Activated T-cell treated with anti-CD3 and anti-CD28 coated beads, Interleukin-2, amount 50 U/mL, for 72 hours (primary cell): Measurements from ENCODE around the gene DDX41. TPM values are rescaled to one million over a fixed set of nuclear protein-coding genes. Genes with fewer than 3 reads are reported as not detected.

Experiments
- ATAC-seq, 2 donors: fragments of 150-1000 bp; cut with Tn5 transposase; replicated peaks in 1 of 2; 2 replicates each; pipeline ENCODE4 v1.10.0; 2021; ENCODE audit warnings: moderate library complexity in 2 of 2, mild to moderate bottlenecking in 1 of 2
- DNase-seq, 2 donors: peaks; one replicate each; pipeline ENCODE4 v3.0.0; 2021 to 2022; ENCODE audit warnings: mixed read lengths in 1 of 2
- H3K27ac Mint-ChIP-seq: one replicate; pipeline ENCODE4 v1.8.0; 2022; ENCODE audit warnings: mild to moderate bottlenecking, moderate library complexity, mixed read lengths
- H3K27me3 Mint-ChIP-seq: one replicate; pipeline ENCODE4 v1.8.0; 2022; ENCODE audit warnings: low read depth, mixed read lengths
- H3K36me3 Mint-ChIP-seq, 2 donors: one replicate each; pipeline ENCODE4 v1.8.0; 2022; ENCODE audit warnings: mixed read lengths in 2 of 2, mild to moderate bottlenecking in 1 of 2; ENCODE audit not compliant: insufficient read depth in 2 of 2
- H3K4me1 Mint-ChIP-seq: one replicate; pipeline ENCODE4 v1.8.0; 2022; ENCODE audit warnings: low read depth, mixed read lengths
- H3K4me3 Mint-ChIP-seq, 2 donors: one replicate each; pipeline ENCODE4 v1.8.0; 2022; ENCODE audit warnings: mild to moderate bottlenecking in 2 of 2, mixed read lengths in 2 of 2, moderate library complexity in 2 of 2
- H3K9me3 Mint-ChIP-seq, 2 donors: one replicate each; pipeline ENCODE4 v1.8.0; 2022; ENCODE audit warnings: mixed read lengths in 2 of 2
- total RNA-seq, 2 donors: library from RNA; stranded (reverse); gene quantifications; one replicate each; pipeline ENCODE4 v1.2.3, GENCODE V29; 2022

The DDX41 gene
- total RNA-seq, 2 donors from 2014 or later: 89.2 to 117 TPM

DNA sequence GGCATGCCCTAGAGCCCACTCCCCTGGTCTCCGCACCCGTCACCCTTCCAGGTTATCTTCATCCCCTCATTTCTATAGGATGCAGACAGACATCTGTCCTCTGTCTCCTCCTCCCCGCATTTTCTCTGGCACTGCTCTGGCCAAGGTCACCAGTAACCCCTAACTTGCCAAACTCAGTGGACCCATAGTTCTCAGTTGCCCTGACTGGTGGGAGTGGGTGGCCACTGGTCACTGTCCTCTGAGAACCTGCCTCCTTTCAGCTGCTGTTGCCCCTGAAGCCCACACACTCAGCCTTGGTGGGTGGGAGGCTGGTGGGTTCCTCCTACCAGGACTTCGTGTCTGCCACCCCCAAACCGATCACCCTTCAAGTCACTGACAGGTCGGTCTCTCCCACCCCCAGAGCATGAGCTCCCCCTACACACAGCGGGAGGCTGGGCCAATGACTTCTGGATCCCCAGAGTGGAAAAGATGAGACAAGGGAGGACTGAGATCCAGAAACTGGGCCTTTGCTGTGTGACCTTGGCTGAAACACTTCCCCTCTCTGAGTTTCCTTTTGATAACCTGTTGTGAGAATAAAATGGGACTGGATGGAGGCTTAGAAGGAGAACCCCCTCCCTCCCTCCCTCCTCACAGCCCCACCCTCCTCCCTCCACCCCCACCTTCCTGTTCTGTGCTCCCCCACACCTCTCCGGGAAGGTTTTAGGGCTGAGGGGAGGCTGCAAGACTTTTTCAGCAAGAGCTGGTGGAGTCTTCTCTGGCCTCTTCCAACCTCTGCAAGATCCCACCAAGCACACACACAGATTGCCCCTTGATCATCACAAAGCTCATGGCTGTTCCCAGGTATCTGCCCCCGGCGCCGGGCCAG, 41.0 kb downstream of the DDX41 start:
- H3K9me3 Mint-ChIP-seq: no peaks in the 10 kb centered on the region
- peak overlapping the region; percentile 33 to 38 for H3K4me3 Mint-ChIP-seq
- peaks cover 74% of the 10 kb centered on the region for H3K4me1 Mint-ChIP-seq
- peaks cover 7% of the 10 kb centered on the region for H3K27me3 Mint-ChIP-seq
- ATAC-seq: no peak
- no peak for DNase-seq
- H3K27ac Mint-ChIP-seq: peak overlapping the region; percentile 20
- peaks cover 4 to 7% of the 10 kb centered on the region in 2 donors for H3K36me3 Mint-ChIP-seq

DNA sequence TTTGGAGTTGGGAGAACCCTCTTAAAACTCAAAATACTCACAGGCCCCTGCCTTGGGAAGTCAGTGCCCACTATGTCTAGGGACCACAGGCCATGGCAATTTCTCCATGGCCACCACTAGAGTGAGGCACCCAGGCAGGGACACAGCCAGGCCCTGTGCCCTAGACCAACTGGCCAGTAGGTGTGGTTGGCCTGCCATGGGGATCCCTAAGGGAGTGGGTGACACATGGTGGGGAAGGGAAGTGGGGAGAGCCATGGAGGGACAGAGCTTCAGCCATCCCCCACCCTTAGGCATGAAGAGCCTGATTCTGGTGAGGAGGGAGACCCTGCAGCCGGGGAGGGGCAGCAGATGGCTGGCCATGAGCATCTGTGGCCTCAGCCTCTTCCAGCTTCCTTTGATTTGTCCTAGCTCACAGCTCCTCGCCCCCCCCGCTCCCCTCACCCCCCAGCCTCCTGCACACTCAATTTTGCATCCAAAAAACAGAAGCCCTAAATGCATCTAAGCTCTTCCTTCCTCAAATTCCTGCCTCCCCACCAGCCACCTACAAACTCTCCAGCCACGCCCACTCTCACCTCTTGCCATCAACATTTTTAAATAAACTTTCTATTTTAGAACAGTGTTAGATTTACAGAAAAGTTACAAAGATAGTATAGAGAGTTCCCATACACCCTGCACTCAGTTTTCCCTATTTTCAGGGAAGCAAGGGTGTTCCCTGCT, 41.8 kb downstream of the DDX41 start:
- peaks cover 7% of the 10 kb centered on the region for H3K27me3 Mint-ChIP-seq
- ATAC-seq (no peak), DNase-seq (no peak)
- peaks cover 76% of the 10 kb centered on the region for H3K4me1 Mint-ChIP-seq
- no peaks in the 10 kb centered on the region for H3K9me3 Mint-ChIP-seq
- peaks cover 4 to 9% of the 10 kb centered on the region in 2 donors for H3K36me3 Mint-ChIP-seq
- peak overlapping the region; percentile 85 to 90 for H3K4me3 Mint-ChIP-seq
- H3K27ac Mint-ChIP-seq: peak overlapping the region; percentile 20

DNA sequence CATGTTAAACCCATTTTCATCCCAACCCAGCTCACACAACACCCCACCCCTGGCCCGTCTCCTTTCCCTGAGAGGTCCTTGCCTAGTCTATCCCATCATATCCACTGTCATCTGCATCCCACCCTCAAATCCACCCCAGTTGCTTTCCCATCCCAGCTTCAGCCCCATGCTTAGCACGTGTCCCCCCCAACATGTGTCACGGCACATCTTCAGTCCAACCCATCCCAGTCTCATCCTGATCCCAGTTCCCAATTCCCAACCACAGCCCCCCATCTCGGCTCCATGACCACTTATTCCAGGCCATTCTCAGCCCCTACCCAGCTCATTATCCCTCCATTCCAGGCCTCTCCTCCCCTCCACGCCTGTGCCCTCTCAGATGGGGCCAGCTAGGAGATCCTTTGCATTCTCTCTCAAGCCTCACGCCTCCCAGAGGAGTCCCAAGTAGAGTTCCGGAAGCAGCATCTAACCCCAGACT, 42.7 kb downstream of the DDX41 start:
- DNase-seq (no peak), ATAC-seq (no peak)
- peak overlapping the region; percentile 85 to 90 for H3K4me3 Mint-ChIP-seq
- H3K4me1 Mint-ChIP-seq: peaks cover 72% of the 10 kb centered on the region
- peaks cover 7% of the 10 kb centered on the region for H3K27me3 Mint-ChIP-seq
- peak overlapping the region; percentile 47 for H3K27ac Mint-ChIP-seq
- H3K9me3 Mint-ChIP-seq: no peaks in the 10 kb centered on the region
- H3K36me3 Mint-ChIP-seq: peaks cover 3 to 8% of the 10 kb centered on the region in 2 donors

DNA sequence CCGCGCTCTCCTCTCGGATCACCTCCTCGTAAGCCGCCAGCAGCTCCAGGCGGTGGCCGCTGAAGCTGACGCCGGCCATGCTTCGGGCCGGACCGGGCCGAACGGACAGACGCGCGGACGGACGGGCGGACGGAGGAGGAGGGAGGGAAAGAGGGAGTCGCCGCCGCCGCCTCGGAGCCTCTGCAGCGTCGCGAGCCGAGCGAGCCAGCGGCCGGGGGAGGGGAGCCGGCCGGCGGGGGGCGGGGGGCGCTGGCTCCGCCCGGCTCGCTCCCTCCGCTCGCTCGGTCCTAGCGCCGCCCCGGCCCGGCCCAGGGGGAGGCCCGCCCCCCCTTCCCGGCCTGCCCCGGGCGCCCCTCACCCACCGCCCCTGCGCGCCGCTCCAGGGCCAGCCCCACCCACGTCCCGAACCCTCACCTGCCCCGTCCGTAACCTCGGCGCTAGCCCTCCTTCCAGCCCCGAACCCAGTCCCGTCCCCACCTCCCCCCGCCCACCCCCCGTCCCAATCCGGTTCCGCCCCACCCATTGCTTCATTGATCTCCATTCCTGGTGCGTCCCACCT, 43.2 kb downstream of the DDX41 start, which contains the start of gene DBN1:
Gene DBN1 (minus strand): TSS at position 192 of the 559 bp plus-strand sequence. CDS start 113 bp downstream, at position 79.
- Mint-ChIP-seq H3K4me3 (peak within 1 kb of the TSS; percentile 85 to 90), H3K36me3 (peaks cover 2 to 5% of the 10 kb centered on the region in 2 donors), H3K9me3 (no peaks in the 10 kb centered on the region), H3K27ac (peak within 1 kb of the TSS; percentile 47), H3K27me3 (peaks cover 7% of the 10 kb centered on the region), H3K4me1 (peaks cover 67% of the 10 kb centered on the region)
- peak; percentile 37 to 53 for DNase-seq
- ATAC-seq: peak; percentile 49 to 51

DNA sequence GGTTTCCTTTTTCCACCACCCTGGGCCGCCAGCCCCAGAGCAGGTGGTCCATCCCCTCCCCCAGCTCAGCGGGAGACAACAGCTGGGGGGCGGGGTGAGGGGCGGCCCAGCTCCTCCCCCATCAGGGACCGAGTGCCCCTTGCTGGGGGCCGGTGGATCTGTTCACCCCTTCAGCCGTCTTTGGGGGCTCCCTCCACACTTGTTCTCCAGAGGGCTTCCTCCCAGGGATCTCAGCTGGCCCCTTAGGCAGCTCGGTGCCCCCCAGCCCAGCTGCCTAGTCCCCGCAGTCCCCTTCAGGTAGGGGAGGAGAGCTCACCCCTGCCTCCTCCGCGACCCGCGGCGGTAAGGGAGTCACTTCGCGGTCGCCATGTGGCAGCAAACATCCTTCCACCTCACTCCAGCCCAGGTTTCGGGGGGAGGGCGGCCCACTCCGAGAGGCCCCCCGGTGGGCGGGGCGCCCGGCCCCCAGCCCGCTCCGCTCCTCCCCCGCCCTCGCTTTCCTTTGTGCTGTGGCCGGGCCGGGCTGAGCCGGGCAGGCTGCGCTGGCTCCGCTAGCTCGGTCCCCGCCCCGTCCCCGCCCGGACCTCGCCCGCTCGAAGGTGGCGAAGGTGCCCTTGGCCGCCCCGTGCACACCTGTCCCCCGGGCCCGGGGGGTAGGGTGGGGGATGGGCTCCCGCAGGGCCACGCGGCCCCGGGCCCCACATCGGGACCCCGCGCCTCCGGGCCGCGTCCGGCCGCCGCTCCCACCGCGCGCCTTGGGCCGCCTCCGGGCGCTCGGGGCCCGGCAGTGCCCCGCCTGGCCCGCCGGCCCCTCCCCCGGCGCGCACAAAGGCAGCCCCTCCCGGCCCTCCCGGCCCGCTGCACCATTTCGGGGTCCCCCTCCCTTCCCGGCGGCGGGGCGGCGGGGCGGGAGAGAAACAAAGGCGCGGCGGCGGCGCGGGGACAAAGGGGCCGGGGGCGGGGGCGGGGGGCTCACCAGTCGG, 44.0 kb downstream of the DDX41 start:
- DNase-seq (peak; percentile 82 to 89), ATAC-seq (peak; percentile 71 to 76)
- peak overlapping the region; percentile 42 for H3K27ac Mint-ChIP-seq
- peaks cover 59% of the 10 kb centered on the region for H3K4me1 Mint-ChIP-seq
- peak overlapping the region; percentile 77 to 82 for H3K4me3 Mint-ChIP-seq
- peaks cover 7% of the 10 kb centered on the region for H3K27me3 Mint-ChIP-seq
- H3K9me3 Mint-ChIP-seq: no peaks in the 10 kb centered on the region
- H3K36me3 Mint-ChIP-seq: peaks cover 2 to 5% of the 10 kb centered on the region in 2 donors

DNA sequence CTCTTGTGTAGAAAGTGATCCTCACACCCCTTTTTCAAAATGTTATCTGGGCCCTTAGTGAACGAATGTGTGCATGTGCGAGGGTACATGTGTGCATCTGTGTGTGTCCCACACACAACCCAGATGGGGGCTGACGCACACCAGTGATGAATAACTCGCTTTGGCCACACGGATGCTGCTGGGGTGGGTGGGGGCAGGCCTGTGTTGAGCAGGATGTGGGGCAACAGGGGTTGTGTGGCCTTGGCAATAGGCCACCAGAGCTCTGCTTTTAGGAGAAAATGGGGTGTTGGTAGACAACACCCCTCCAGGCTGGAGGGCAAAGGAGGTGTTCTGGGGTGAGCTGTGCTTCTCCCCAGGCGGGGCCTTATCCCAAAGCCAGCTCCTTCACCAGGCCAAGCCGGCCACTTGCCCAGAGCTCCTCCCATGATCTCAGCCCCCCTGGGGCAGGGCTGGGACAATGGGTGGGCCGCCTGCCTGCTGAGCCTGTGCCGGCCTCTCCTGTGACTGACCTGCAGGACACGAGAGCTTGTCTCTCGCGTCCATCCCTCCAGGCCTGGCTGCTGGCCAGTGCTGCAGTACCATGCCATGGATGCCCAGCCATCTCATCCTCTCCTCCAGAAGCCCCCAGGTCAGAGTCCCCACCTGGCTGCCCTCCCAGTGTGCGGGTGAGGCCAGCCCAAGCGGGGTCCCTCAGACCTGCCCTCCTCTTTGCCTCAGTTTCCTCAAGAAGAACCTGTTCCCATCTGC, 45.0 kb downstream of the DDX41 start:
- ATAC-seq (peak; percentile 43 to 57), DNase-seq (peak; percentile 62 to 65)
- Mint-ChIP-seq H3K36me3 (peaks cover 2 to 5% of the 10 kb centered on the region in 2 donors), H3K27me3 (peaks cover 7% of the 10 kb centered on the region), H3K4me3 (peak overlapping the region; percentile 77 to 82), H3K9me3 (no peaks in the 10 kb centered on the region), H3K27ac (peak overlapping the region; percentile 42), H3K4me1 (peaks cover 55% of the 10 kb centered on the region)

DNA sequence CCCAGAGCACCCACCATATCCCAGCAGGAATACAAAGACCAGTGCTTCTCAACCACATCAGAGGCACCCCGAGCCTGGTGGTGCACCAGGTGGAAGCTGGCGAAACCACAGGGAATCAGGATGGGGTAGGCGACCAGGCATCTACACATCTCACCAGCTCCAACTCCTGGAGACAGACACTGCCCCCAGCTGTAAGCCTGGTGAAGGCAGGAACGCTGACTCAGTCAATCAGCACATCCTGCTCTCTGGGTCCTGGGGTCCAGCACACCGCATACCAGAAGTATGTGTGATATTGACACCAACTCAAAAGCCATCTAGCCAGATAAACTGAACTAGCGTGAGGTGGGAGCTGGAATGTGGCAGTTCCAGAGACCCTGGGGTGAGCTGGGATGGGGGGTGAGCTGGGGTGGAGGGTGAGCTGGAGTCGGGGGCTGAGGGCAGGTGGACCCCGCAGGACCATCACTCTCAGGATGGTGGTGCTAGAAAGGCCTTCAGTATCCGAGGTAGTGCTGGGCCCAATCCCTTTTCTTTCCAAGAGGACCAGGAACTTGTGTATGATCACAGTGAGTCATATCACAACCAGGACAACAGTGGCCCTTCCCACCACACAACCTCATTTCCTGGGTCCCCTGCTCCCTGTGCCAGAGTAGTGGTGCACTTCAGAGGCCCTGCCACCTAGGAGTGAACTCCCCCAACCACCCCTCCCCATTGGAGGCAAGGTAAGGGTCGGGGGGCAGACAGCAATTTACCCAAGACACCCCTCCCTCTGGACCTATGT, 45.8 kb downstream of the DDX41 start:
- Mint-ChIP-seq H3K36me3 (peaks cover 2 to 6% of the 10 kb centered on the region in 2 donors), H3K27me3 (peaks cover 7% of the 10 kb centered on the region), H3K9me3 (no peaks in the 10 kb centered on the region), H3K4me1 (peaks cover 46% of the 10 kb centered on the region), H3K4me3 (peak overlapping the region; percentile 77 to 82), H3K27ac (no peak overlapping the region)
- DNase-seq (no peak), ATAC-seq (no peak)

DNA sequence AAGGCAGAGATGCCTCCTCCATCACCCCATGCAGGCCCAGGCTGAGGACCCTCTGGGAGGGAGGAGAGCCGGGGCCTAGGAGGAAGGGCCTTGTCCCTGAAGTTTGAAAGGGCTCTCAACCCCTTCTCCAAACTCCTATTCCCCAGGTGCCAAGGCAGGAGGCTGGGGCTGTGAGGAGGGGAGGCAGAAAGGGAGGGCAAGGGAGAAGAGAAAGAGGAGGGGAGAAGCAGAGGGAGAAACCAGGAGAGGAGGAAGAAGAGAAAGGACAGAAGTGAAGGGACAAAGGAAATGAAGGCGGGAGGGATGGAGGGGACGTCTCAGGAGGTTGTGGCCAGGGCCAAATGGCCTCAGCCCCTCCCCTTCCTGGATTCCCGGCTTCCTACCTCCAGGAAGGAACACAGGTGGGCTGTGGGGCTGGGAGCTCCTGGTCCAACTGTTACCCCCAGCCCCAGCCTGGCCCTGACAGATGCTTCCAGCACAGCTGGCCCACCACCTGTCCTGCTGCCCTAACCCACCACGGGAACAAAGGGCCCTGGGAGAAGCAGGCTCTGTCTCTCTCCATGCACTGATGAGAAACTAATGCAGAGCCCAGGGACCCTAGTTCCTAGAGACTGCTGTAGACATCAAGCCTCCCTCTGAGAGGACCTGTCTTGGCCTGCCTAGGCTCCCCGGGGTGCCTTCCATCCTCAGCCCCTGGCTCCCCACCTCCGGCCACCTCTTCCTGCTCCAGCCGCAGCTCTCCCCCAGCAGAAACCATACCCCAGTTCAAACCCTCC, 46.8 kb downstream of the DDX41 start:
- peaks cover 7% of the 10 kb centered on the region for H3K27me3 Mint-ChIP-seq
- H3K4me3 Mint-ChIP-seq: peak overlapping the region in 1 of 2 donors; percentile 24
- no peak overlapping the region for H3K27ac Mint-ChIP-seq
- DNase-seq (no peak), ATAC-seq (no peak)
- H3K4me1 Mint-ChIP-seq: peaks cover 36% of the 10 kb centered on the region
- peaks cover 5 to 11% of the 10 kb centered on the region in 2 donors for H3K36me3 Mint-ChIP-seq
- H3K9me3 Mint-ChIP-seq: peaks cover 0 to 2% of the 10 kb centered on the region in 2 donors

DNA sequence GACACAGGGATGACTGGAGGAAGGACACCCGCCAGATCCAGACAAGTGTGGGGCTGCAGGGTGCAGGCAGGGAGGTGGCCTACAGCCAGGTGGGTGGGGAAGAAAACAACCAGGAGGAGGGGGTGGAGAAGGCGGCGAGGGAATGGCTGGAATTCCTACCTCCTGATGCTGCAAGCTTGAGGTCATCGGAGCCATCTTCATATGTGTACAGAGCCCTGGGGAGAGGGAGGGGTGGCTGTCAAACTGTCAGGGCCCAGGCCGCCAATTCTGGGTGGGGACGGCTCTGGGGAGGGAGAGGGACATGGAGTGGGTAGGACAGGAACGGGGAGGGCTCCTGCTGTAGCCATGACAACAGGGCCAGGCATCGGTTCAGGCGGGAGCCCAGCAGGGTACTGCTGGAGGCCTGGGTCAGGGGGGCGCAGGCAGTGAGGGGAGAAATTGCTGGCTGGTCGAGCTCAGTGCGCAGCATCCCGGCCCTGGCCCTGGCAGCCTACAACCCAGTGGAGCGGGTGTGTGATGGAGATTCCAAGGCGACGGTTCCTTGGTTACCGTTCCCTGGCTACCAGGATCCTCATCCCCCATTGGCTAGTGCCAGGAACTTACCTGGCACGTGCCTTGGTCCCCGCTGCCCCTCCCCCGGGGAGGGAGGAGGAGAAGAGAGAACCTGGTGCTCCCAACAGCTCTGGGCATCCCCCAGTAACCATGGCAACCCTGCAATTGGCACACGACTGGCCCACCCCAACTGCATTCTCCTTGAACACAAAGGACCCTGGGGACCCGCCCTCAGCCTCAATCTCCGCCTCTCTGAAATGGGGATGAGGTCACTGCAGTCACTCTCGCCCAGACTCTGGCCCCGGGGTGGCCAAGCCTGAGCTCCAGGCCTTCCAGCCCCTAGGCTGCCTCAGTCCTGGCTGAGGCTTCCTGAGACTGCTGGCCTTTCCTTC, 47.8 kb downstream of the DDX41 start:
- peaks cover 2% of the 10 kb centered on the region for H3K27me3 Mint-ChIP-seq
- no peak overlapping the region for H3K4me3 Mint-ChIP-seq
- H3K4me1 Mint-ChIP-seq: peaks cover 26% of the 10 kb centered on the region
- no peak for DNase-seq
- ATAC-seq: no peak
- H3K27ac Mint-ChIP-seq: no peak overlapping the region
- peaks cover 0 to 2% of the 10 kb centered on the region in 2 donors for H3K9me3 Mint-ChIP-seq
- H3K36me3 Mint-ChIP-seq: peaks cover 3 to 8% of the 10 kb centered on the region in 2 donors

DNA sequence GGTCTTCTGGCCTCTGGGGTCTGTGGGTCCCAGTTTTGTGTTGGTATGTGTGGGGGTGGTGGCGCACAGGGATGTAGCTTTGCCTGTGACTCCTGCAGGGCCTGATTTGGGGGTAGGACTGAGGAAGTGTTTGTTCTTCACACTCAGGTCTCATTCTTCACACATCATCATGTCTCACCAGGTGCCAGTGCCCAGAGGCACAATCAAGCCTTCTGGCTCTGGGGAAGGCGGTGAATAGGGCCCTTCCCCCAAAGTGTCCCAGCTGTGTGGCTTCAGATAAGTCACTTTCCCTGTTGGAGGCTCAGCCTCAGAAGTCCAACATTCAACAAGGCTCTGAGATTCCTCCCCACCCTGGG, 48.5 kb downstream of the DDX41 start:
- Mint-ChIP-seq H3K9me3 (peaks cover 0 to 2% of the 10 kb centered on the region in 2 donors), H3K4me3 (no peak overlapping the region), H3K27me3 (no peaks in the 10 kb centered on the region), H3K27ac (no peak overlapping the region), H3K4me1 (peaks cover 24% of the 10 kb centered on the region), H3K36me3 (peaks cover 3 to 8% of the 10 kb centered on the region in 2 donors)
- ATAC-seq (no peak), DNase-seq (no peak)
